OCI-M2 (cell line): ENCODE results near the gene OPHN1.

Experiments
- DNase-seq: peaks from one replicate; lab custom pipeline; 2025; ENCODE audit not compliant: unreplicated experiment; lab: John Stamatoyannopoulos, UW

The OPHN1 gene

DNA sequence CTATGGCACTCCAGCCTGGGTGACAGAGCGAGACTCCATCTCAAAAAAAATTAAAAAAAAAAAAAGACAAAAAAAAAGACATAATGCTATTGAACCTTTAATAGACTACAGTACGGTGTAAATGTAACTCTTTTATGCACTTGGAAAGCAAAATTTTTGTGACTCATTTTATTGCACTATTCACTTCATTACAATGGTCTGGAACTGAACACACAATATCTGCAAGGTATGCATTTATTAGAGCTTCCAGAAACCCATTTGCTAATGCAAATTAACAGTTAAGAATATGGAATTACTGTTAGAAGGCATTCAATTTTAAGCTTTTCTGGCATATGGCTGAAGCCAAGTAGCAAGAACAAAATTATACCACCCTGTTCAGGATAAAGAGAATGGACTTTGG lies 176.3 kb downstream of the OPHN1 start:
- no peak for DNase-seq

DNA sequence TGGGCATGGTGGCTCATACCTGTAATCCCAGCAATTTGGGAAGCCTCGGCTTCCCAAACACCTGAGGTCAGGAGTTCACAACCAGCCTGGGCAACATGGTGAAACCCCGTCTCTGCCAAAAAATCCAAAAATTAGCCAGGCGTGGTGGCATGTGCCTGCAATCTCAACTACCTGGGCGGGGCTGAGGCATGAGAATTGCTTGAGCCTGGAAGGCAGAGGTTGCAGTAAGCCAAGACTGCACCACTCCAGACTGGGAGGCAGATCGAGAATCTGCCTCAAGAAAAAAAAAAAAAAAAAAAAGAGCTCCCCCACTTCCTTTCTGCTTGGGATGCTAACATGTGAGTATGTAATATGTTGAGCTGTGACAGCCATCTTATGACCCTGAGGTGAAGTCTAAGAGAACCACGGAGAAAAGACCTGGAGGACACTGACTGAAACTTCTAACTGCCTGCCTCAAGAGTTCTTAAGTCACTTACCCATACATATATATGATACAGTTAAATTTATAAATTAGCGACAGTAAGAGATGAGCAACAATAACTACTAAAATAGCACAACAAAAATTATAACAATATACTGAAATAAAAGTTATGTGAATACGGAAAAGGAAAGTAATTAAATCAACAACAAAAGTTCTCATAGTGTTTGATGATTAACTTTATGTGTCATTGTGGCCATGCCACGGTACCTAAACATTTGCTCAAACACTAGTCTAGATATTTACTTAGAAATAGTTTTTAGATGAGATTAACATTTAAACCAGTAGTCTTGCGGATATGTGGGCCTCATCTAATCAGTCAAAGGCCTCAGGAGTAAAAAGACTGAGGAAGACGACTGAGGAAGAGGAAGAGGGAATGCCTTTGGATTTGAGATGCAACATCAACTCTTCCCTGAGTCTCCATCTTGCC lies 178.3 kb downstream of the OPHN1 start:
- DNase-seq: no peak

DNA sequence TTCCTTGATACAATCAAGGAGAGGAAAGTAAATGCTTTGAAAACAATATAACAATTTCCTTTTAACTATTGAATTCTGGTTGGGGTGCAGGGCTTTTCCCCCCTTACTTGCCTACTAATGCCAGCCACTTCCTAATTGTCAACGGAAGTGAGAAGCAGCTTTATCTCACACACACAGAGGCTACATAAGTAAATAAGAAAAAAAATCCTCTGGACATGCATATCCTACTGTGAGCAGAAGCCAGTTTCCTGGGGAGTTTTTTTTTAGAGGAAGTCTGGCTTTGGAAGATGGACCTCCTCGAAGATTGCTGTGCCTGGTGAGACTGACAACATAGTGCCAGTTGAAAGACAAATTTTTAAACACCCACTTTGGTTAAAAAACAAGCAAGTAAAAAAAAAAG lies 180.6 kb downstream of the OPHN1 start:
- no peak for DNase-seq

DNA sequence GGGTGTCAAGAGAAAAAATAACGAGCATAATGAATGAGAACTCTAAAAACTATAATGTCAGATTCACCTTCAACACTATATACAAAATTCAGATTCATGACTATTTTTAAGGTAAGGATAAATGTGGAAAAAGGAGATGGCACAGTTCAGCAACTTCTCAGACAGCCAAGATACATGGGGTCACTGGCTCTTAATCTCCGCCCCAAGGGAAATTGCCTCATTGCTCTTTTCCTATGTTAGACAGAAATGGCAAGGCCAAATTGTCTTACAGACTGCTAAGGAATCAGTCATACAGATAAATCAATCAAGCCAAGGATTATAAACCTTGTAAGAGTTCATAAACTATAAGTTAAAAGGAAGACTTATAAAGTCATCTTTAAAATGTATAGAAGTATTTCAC lies 183.4 kb downstream of the OPHN1 start:
- no peak for DNase-seq

DNA sequence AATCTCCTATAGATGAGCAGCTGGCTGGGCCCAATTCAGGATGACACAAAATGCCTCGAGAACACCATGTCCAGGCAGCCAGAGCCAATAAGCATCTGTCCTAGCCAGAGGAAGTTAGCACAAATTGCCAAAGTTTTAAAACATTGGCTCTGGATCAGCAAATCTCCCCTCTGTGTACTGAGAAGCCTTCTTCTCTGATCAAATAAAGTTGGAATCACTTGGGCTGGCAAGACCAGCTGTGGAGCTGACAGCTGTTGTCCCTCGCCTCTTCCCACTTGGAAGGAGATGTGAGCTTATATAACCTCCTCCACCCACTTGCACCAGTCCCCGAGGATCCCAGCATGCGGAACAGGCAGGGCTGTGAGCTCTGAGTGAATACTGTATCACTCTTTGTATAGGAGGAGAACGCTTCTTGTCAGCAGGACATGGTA lies 183.9 kb downstream of the OPHN1 start:
- no peak for DNase-seq

DNA sequence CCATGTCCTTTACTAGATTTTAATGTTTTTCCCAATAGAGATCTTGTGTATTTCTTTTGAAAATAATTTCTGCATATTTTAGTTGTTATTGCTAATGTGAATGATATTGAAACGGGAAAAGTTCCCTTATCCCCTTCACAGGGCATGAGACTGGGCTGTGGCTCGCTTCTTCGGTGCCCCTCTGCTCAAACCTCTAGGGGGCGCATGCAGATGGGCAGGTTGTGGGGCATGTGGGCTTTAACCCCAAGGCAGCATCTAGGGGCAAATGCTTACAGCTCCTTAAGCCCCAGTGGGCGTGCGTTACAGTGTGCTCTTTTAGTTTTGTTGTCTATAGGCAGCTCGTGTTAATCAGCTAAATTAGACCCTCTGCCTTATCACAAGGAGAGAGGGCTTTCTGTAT lies 194.7 kb downstream of the OPHN1 start:
- DNase-seq: no peak

DNA sequence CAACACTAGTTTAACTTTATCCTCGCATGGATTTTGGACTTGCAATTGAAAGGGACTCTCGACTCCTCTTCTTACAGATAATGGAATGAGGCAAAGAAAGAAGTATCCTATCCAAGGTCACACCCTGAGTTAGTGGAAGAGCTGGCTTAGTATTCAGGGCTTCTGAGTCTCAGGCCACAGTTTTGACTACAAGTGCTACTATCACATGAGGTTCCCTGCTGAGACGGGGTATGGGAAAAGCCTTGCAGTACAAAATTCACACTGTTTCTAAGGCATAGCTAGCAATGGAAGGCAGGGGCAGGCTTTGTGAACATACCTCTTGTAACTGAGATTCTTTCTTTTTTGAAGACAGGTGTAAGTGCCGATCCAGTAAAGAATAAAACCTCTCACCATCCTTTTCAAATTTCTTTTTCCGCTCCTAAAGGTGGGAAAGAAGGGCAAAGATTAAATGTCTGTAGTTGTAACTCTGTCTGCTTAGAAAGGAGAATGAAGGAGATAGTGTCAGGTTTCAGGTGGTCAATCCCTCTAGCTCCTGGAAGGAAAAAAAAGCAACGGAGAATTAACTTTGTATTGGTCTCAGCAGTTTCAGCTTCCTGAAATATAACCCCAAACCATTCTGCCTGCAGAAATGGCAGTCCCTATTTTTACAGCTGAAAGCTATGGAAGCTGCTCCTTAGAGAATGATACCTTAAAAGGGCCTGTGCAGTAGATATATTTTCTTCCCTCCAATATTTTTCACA lies 199.0 kb downstream of the OPHN1 start:
- DNase-seq: no peak

DNA sequence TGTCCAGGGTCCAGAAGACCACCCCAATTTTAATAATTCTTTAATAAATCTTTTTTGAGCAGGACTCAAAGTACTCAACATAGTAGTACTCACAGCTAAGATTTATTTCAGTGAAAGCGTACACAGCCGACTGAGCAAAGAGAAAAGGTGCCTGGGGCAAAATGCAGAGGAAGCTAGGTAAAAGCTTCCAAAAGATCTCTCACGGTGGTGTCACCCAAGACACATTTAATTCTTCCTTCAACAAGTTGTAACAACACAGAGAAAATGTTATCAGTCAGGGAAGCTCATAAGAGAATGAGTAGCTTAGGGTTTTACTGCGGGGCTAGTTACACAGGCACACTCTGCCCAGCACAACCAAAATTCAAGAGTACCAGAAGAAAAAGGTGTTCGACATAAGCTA lies 201.1 kb downstream of the OPHN1 start:
- DNase-seq: no peak

DNA sequence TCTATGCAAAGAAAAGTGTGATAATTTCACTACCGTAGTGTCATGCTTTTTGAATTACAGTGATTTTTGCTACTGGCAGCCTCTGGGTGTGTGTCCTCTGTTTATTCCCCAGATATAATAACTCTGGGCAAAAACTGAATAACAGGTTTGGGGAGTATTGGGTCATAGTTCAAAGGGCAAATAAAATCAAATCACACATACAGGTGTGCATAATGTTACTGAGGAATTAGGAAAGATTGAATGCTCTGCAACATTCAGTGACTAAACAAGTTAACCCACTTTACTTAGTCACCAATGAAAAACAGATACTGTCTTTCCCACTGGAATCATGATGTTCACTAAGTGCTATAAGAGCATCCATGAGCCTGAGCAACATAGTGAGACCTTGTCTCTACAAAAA lies 224.3 kb downstream of the OPHN1 start:
- DNase-seq: no peak

DNA sequence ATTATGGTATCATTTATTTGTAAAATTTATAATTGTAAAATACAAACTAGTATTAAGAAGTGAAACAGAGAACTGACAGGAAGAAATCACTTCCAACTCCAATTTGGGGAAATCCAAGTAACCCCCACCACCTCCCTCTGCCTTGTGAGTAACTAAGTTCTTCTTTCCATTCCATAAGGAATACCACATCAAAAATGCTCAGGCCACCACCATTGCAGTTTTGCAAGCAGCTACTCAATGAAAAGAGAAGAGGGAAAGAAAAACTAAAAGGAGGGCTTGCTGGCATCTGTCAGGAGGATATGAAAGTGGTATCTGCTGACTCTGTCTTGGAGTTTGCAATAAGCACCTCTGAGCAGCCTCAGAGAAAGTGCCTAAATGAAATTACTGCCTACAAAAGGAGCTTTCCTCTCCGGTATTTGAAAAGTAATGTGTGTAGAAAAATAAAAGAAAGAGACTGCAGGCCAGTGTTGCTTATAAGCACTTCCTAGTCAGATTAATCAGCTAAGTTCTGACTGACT lies 228.7 kb downstream of the OPHN1 start:
- DNase-seq: no peak

DNA sequence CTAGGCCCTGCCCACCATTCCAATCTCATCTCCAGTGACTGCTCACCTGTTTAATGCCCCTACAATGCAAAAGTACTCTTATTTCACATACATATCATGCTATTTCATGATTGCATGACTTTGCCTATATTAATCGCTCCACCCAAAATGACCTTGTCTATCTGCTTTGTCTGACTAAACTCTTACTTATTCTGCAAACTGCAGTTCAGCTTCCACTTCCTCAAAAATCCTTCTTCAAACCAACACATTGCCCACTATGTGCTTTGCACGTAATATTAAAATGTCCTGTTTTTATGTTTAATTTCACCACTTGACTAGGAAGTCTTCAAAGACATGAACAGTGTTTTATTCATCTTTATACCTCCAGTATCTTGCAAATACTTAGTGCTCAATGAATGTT lies 229.6 kb downstream of the OPHN1 start:
- DNase-seq: no peak

DNA sequence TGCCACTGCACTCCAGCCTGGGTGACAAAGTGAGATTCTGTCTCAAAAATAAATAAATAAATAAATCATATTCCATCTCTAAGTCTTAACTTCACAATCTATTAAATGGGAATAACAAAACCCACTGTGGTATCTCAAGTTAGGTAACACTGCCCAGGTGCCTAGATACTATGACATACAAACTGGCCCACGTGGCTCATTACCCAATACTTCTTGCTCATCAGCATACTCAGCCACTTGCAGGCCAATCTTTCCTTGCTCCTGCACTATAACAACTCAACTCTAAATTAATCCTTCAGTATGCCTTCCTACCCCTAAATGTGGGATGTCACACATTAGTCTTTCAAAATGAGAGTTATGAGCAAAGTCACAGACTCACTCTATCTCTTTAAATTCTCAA lies 230.1 kb downstream of the OPHN1 start:
- no peak for DNase-seq

DNA sequence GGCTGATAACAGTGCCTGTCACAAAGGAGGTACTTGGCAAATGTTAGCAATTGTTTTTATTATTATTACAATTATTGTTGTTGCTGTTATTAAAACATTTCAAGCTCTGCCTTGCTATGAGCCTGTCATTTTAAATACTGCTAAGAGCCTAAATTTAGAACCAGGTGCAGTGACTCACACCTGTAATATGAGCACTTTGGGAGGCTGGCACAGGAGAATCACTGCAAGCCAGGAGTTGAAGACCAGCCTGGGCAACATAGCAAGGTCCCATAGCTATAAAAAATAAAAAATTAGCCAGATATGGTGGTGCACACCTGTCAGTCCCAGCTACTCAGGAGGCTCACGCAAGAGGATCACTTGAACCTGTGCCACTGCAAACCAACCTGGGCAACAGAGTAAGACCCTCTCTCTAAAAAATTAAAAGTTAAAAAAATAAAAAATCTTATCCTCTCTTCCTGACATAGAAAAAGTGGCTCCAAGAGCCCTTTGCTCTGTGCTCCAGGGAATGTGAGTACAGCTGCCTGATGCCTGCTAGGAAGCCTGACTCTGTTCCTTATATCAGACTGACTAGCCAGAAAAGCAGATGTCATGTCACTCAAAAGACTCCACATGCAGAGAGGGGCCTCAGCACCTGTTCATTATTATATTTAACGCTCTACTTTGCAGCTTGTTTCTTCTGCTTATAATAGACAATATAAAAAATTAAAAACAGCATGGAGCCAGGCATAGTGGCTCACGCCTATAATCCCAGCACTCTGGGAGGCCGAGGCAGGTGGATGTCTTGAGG lies 234.0 kb downstream of the OPHN1 start:
- no peak for DNase-seq

DNA sequence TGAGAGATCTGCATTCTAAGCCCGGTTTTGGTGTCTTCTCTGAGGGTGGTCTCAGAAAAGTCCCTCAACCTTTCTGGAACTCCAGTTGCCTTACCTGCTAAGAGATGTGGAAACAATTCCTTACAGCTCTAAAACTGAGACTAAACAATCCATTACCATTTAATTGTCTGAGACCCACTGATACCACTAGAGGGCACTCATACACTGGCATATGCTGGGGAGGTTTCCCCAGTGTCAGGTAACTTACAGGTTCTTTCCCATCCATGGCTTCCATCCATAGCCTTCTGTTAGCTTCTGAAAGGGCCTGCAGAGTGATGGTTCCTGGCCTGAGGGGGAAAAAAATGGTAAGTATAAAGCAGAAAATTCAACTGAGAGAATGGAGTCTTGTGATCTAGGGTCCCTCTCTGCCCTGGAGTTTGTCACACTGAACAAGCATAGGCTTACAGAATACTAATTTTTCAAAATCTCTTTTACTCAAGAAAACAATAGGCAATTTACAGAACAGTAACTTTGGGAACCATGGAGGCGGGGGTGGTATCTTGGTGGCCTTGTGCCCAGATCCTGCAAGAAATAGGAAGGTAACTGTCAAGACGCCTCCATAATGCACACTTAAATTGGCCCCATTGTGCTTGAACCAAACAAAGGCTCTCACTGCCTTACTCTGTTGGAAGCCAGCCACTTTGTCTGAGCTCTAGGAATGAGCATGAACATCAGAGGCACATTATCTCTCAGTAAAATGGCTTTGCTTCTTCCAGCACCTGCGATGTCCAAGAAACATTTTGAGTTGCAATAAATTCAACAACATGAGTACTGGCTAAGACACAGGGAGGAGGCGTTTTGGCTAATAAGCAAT lies 236.1 kb downstream of the OPHN1 start:
- DNase-seq: peak; percentile 21

DNA sequence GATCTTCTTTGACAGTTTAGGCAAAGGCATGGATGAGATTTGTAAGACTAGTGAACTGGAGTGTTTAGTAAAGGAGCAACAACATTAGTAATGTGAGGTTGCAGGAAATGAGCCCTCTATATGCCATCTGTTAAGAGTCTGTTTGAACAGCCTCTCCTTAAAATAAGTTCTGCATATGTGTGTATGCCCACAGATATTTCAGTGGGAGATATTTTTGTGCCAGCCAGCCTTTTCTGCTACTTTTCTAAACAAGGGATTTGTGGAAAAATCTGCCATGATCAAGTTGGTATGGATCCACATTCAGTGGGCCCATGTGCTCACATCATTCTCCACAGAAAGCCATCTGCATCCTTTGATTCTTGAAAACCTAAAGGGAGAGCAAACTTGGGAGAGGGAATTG lies 237.7 kb downstream of the OPHN1 start:
- no peak for DNase-seq

DNA sequence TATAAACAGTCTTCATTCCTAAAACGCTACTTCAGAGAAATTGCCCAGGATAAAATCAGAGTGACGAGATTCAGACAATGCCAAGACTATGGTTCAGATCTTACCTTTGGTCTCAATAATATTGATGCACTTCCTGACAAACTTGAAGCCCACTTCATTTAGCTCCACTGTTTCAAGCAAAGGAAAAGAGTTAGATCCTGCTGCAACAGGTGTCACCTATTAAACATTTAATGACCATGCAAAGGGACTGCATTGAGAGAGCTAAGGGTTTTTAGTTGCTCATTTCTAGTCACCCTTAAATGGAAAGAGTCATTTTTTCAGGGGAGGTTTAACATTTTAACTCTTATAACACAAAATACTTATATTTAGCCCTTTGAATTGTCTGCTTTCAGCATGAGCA lies 239.5 kb downstream of the OPHN1 start:
- DNase-seq: no peak

DNA sequence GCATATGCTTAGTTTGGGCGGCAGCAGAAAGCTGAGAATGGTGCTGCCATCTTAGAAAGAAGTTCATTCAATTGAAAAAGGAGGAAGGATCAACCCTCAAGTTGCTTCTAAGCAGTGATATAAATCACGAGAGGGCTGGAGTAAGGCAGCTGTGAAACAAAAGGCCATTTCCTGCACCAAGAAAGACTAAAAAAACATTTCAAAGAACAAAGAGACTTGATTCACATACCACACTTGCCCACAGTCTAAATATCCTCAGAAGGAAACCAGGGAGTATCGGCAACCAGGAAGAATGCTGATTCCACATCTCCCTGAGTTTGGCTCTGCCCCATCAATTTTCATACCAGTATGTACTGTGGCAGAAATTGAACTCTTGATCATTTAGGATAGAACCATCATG lies 240.1 kb downstream of the OPHN1 start:
- DNase-seq: no peak

DNA sequence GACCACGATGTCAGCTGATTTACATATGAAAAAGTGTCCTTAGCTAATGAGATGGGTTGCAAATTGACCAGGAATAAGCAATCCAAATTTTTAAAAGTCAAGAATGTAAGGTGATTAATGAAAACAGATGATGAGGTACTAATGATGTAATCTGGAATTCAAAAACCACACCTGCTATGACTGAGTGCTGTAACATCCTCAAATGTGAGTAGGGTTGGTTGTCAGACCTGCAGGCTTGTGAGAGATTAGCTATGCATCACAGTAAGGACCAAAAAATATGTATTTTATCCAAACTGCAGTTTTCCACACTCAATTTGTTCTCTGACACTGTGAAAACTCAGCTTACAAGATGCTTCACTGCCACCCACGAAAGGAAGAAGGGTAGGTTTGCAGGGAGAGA lies 242.5 kb downstream of the OPHN1 start:
- DNase-seq: no peak

DNA sequence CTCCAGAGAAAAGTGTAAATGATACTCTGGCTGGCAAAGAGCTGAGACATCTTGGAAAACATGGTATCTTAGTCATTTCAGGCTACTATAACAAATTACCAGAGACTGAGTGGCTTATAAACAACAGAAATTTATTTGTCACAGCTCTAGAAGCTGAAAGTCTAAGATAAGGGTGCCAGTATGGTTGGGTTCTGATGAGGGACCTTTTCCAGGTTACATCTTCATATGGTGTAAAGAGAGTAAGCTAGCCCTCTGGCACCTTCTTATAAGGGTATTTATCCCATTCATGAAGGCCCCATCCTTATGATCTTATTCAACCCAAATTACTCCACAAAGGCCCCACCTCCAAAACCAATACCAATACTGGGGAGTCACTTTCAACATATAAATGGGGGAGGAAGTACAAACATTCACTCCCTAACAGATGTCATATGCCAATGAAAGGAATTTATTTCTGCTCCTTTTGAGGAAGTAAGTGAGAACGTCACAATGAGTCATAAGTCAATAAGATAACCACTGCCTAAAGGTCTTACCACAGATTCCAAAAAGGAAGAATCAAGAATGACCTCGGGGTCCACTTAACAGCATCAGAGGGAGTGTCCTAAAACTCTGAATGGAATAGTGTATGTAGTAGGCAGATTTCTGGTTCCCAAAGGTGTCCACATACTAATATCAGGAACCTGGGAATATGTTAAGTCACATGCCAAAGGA lies 246.6 kb downstream of the OPHN1 start:
- no peak for DNase-seq

DNA sequence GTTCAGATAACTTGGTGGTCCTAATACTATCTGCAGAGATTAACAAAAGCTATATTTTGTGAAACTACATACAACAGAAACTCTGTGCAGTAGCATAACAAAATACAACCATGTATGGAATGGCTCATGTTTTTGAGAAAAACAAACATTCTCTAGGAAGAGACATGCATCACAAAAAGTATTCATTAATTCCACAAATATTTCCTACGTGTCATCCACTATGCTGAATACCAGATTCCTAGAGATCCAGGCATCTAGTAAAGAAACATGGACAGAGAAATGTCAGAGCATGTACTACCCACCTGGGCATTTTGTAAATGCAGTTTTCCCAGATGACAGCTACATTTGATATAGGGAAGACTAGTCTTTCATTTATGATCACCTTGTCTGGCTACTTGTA lies 248.1 kb downstream of the OPHN1 start:
- no peak for DNase-seq
